K562 (cell line): ENCODE data around the gene CCDC78. TPM values are rescaled to one million over a fixed set of nuclear protein-coding genes. Genes with fewer than 3 reads are reported as not detected.

Source experiments
- ATAC-seq: fragments of 200-7000 bp; cut with Tn5 transposase; 3 replicates; pipeline ENCODE4 v1.9.1; 2020; ENCODE audit warnings: moderate library complexity
- BruUV-seq: library from RNA; stranded (reverse); fragments of 400-500 nt; replicated peaks from 2 replicates; lab custom pipeline; 2021; lab: Mats Ljungman, UMichigan
- CTCF ChIA-PET: fragments of 300-600 bp; formaldehyde crosslinking; extraction: SDS; loops from one replicate; lab custom pipeline; 2021; ENCODE audit warnings: low intra/inter-chr PET ratio; lab: Yijun Ruan, JAX
- POLR2A ChIA-PET: fragments of 300-600, 350-650 bp; sonication (Branson Sonifier 250); formaldehyde crosslinking; extraction: SDS; loops from one replicate; lab custom pipeline; 2021; ENCODE audit warnings: antibody characterized with exemption, inconsistent platforms; lab: Yijun Ruan, JAX
- DNase-seq, 4 experiments: peaks; one replicate each; pipeline versions ENCODE4 v3.0.0 to v3.0.0-alpha.2; 2011 to 2018; ENCODE audit warnings: low spot score in 3 of 4, mixed read lengths in 3 of 4; ENCODE audit errors: extremely low read depth in 1 of 4
- FAIRE-seq: peaks from 2 replicates; lab custom pipeline; 2011; peaks lifted over from hg19 to GRCh38; lab: Jason Lieb, UNC
- H2AFZ ChIP-seq: 2 replicates; pipeline ENCODE4 v1.6.0; 2011; ENCODE audit warnings: low read depth, low read length, control low read depth, inconsistent platforms
- H3K27ac ChIP-seq: fragments of 200-600 bp; 3 replicates; pipeline ENCODE4 v1.8.0; 2011; ENCODE audit warnings: low read depth, mild to moderate bottlenecking, control low read depth, inconsistent platforms, low read length, moderate library complexity, mixed read lengths; ENCODE audit errors: extremely low read depth
- H3K27me3 ChIP-seq, 2 experiments: fragments of 300-600 bp in 1 of 2; 2 replicates in 1 of 2; 3 replicates in 1 of 2; pipeline versions ENCODE4 v1.6.0 to v1.8.0; 2011; ENCODE audit warnings: inconsistent platforms in 2 of 2, low read length in 2 of 2, mild to moderate bottlenecking in 1 of 2, mixed read lengths in 1 of 2, moderate library complexity in 1 of 2; ENCODE audit not compliant: control insufficient read depth in 2 of 2, insufficient read depth in 2 of 2
- H3K36me3 ChIP-seq: fragments of 300-600 bp; 3 replicates; pipeline ENCODE4 v1.8.0; 2011; ENCODE audit warnings: mild to moderate bottlenecking, low read length, inconsistent platforms; ENCODE audit not compliant: control insufficient read depth, insufficient read depth
- H3K4me1 ChIP-seq, 2 experiments: fragments of 200-600 bp in 1 of 2; replicated peaks in 1 of 2; 2 replicates in 1 of 2; 3 replicates in 1 of 2; pipeline versions ENCODE4 v1.5.1 to v1.8.0; 2011; ENCODE audit warnings: inconsistent platforms in 2 of 2, low read length in 2 of 2, mild to moderate bottlenecking in 1 of 2, mixed read lengths in 1 of 2, moderate library complexity in 1 of 2; ENCODE audit not compliant: control insufficient read depth in 2 of 2, insufficient read depth in 2 of 2
- H3K4me2 ChIP-seq: 2 replicates; pipeline ENCODE4 v1.6.1; 2011; ENCODE audit warnings: low read length, control low read depth, inconsistent platforms, mixed read lengths; ENCODE audit not compliant: insufficient read depth
- H3K4me3 ChIP-seq: fragments of 200-600 bp; sonication (generic), shearing (Covaris generic); 2 replicates; pipeline ENCODE4 v1.5.1; 2016; ENCODE audit warnings: control low read depth, inconsistent platforms
- H3K79me2 ChIP-seq: fragments of 200-600 bp; 3 replicates; pipeline ENCODE4 v1.8.0; 2011; ENCODE audit warnings: low read length, inconsistent platforms; ENCODE audit not compliant: control insufficient read depth, insufficient read depth
- H3K9ac ChIP-seq, 2 experiments: 2 replicates each; pipeline versions ENCODE4 v1.6.0 to v1.6.1; 2011; ENCODE audit warnings: low read depth in 2 of 2, low read length in 2 of 2, control low read depth in 1 of 2, inconsistent platforms in 1 of 2, mild to moderate bottlenecking in 1 of 2, mixed read lengths in 1 of 2; ENCODE audit not compliant: insufficient read depth in 1 of 2
- H3K9me1 ChIP-seq: one replicate; pipeline ENCODE4 v1.6.0; 2011; ENCODE audit warnings: inconsistent platforms, mild to moderate bottlenecking, low read length, moderate library complexity; ENCODE audit not compliant: control insufficient read depth, insufficient read depth
- H3K9me3 ChIP-seq: replicated peaks from 2 replicates; pipeline ENCODE4 v1.5.1; 2011; ENCODE audit warnings: low read depth, low read length, inconsistent platforms; ENCODE audit not compliant: control insufficient read depth, insufficient read depth
- H4K20me1 ChIP-seq: replicated peaks from 2 replicates; pipeline ENCODE4 v1.6.1; 2011; ENCODE audit warnings: low read length, inconsistent platforms, mixed read lengths; ENCODE audit not compliant: control insufficient read depth, insufficient read depth
- CBFA2T3 ChIP-seq: fragments of 450-650 bp; IDR thresholded peaks from 2 replicates; pipeline ENCODE4 v1.6.1; 2017
- NCOA2 ChIP-seq, 2 experiments: fragments of 450-650 bp; IDR thresholded peaks; 2 replicates each; pipeline ENCODE4 v1.6.1; 2018; ENCODE audit warnings: mild to moderate bottlenecking in 2 of 2, moderate library complexity in 1 of 2; ENCODE audit not compliant: partially characterized antibody in 2 of 2
- RBM22 ChIP-seq: fragments of 200-400 bp; formaldehyde crosslinking; IDR thresholded peaks from 2 replicates; pipeline ENCODE4 v1.6.1; 2018; ENCODE audit warnings: low read length, low read depth; ENCODE audit not compliant: poor library complexity, severe bottlenecking
- WGBS: fragments of 100-300 bp; shearing (Covaris generic); methylation state at CpG from one replicate; pipeline ENCODE4 v1.1.6; 2016; ENCODE audit warnings: low coverage, mixed read lengths; ENCODE audit not compliant: insufficient coverage; ENCODE audit errors: missing lambda C conversion rate; 5-methylcytosine and 5-hydroxymethylcytosine counted together
- in situ Hi-C: fragments of 300-500 bp; cut with MboI; formaldehyde crosslinking; loops from 4 replicates; pipeline ENCODE4 v1.15.0; 2018; ENCODE audit warnings: inconsistent platforms, mixed read lengths
- intact Hi-C: fragments of 100-400 bp; cut with micrococcal nuclease; formaldehyde crosslinking; loops from 2 replicates; pipeline ENCODE4 v1.14.2; 2022
- polyA plus RNA-seq, 8 experiments: library from polyadenylated mRNA; depleted of rRNA in 4 of 8; stranded (reverse) in 5 of 8; unstranded in 3 of 8; fragments of >200 nt; fragmentation: Nextera tagmentation in 2 of 8; fragmentation: Illumina TruSeq in 1 of 8; extraction: Ambion mirVana in 2 of 8; extraction: Trizol in 1 of 8; gene quantifications; 2 replicates each; pipeline versions ENCODE4 v1.2.1 to v1.2.3, GENCODE V29; 2011 to 2014; ENCODE audit warnings: inconsistent platforms in 1 of 8, missing spikeins in 1 of 8
- total RNA-seq, 7 experiments: library from RNA; depleted of rRNA in 6 of 7; stranded (reverse); fragments of >200 nt in 6 of 7; fragmentation: Illumina TruSeq in 2 of 7; extraction: Trizol in 2 of 7; gene quantifications; 2 replicates each; pipeline versions ENCODE4 v1.2.1 to v1.2.3, GENCODE V29; 2011 to 2021; ENCODE audit warnings: low replicate concordance in 1 of 7
- TF ChIP-seq, protein P1 (sequence below): sonication (generic); formaldehyde crosslinking; IDR thresholded peaks from 2 replicates; pipeline ENCODE4 v1.8.1; 2023; ENCODE audit warnings: mild to moderate bottlenecking, missing genetic modification reagents
- TF ChIP-seq, protein P2 (sequence below), 2 experiments: fragments of 450-650 bp; formaldehyde crosslinking in 1 of 2; IDR thresholded peaks; 2 replicates each; pipeline versions ENCODE4 v1.4.0 to v1.6.1; 2014 to 2020; ENCODE audit warnings: mild to moderate bottlenecking in 2 of 2, borderline replicate concordance in 1 of 2, low read depth in 1 of 2

Gene CCDC78
- total and polyA plus RNA-seq, 9 of the 15 experiments (the other 6 are each of a cell fraction or from before 2014, with no cell fraction given), result 0.24 to 17.7 (median 2.9) TPM

GRCh38 chr16:735982-736453 lies 9.8 kb upstream of the CCDC78 start (continued):
- TF ChIP-seq, protein P1, sequence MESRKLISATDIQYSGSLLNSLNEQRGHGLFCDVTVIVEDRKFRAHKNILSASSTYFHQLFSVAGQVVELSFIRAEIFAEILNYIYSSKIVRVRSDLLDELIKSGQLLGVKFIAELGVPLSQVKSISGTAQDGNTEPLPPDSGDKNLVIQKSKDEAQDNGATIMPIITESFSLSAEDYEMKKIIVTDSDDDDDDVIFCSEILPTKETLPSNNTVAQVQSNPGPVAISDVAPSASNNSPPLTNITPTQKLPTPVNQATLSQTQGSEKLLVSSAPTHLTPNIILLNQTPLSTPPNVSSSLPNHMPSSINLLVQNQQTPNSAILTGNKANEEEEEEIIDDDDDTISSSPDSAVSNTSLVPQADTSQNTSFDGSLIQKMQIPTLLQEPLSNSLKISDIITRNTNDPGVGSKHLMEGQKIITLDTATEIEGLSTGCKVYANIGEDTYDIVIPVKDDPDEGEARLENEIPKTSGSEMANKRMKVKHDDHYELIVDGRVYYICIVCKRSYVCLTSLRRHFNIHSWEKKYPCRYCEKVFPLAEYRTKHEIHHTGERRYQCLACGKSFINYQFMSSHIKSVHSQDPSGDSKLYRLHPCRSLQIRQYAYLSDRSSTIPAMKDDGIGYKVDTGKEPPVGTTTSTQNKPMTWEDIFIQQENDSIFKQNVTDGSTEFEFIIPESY (CRISPR knock-in tag), result peak; percentile 59; the same call in 1 of the 2 replicates
- TF ChIP-seq NCOA2 (IDR thresholded peaks at IDR 0.05; ENCODE audit: partially characterized antibody in 2 of 2) (no peak), CBFA2T3 (0 out of 2 replicates have a peak, but pooled peaks have one; percentile 8)

- no peak for ATAC-seq
- Histone ChIP-seq H3K9me1 (peaks cover 6% of the 10 kb centered on the region), H3K4me1 (peaks cover 18 to 92% of the 10 kb centered on the region in 2 experiments), H3K27ac (peak overlapping the region; percentile 32; the same call in 2 of the 3 replicates), H3K4me2 (no peak overlapping the region), H3K36me3 (peaks cover 86% of the 10 kb centered on the region; the same call in 2 of the 3 replicates), H3K9me3 (no peaks in the 10 kb centered on the region), H3K4me3 (no peak overlapping the region), H3K27me3 (no peaks in the 10 kb centered on the region), H4K20me1 (no peaks in the 10 kb centered on the region; the same call in 1 of the 2 replicates), H3K9ac (peak overlapping the region in 1 of 2 experiments; percentile 89; a peak in 2 of 4 replicates), H3K79me2 (peaks cover 11% of the 10 kb centered on the region), H2AFZ (no peak overlapping the region)
- no peak for DNase-seq
- peak; percentile 15 for TF ChIP-seq RBM22
- TF ChIP-seq, protein P2, sequence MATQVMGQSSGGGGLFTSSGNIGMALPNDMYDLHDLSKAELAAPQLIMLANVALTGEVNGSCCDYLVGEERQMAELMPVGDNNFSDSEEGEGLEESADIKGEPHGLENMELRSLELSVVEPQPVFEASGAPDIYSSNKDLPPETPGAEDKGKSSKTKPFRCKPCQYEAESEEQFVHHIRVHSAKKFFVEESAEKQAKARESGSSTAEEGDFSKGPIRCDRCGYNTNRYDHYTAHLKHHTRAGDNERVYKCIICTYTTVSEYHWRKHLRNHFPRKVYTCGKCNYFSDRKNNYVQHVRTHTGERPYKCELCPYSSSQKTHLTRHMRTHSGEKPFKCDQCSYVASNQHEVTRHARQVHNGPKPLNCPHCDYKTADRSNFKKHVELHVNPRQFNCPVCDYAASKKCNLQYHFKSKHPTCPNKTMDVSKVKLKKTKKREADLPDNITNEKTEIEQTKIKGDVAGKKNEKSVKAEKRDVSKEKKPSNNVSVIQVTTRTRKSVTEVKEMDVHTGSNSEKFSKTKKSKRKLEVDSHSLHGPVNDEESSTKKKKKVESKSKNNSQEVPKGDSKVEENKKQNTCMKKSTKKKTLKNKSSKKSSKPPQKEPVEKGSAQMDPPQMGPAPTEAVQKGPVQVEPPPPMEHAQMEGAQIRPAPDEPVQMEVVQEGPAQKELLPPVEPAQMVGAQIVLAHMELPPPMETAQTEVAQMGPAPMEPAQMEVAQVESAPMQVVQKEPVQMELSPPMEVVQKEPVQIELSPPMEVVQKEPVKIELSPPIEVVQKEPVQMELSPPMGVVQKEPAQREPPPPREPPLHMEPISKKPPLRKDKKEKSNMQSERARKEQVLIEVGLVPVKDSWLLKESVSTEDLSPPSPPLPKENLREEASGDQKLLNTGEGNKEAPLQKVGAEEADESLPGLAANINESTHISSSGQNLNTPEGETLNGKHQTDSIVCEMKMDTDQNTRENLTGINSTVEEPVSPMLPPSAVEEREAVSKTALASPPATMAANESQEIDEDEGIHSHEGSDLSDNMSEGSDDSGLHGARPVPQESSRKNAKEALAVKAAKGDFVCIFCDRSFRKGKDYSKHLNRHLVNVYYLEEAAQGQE (IDR thresholded peaks at IDR 0.05; ENCODE audit: borderline replicate concordance), result no peak
- TF ChIP-seq, protein P2 (CRISPR knock-in tag; IDR thresholded peaks at IDR 0.05; ENCODE audit: low read depth), result no peak
- no peak for FAIRE-seq
- BruUV-seq, result no TSS peak
- ChIA-PET POLR2A (interaction anchor here (0.7 to 3.5 kb wide), 7 partner anchors 11 to 108 kb away, joined by 3 to 25 read pairs (median 4); partner anchors contain the start of genes ANTKMT and CCDC78), CTCF (no interaction called here)
- in situ Hi-C loops (no loop called here), intact Hi-C loops (no loop called here)
- 92% methylated on average over 20 of the region's 25 CpGs for WGBS
Measured at GRCh38 chr16:734981-735881, 9.0 kb upstream of the CCDC78 start.
